ENCODE results near the gene RANBP3.

GRCh38 chr19:5926641-5927440 is 51.1 kb downstream of the RANBP3 start:
- TF ChIP-seq CTCF (IDR thresholded peaks at IDR 0.05), result no peak
- TF ChIP-seq TAF1 (IDR thresholded peaks at IDR 0.05; ENCODE audit: borderline replicate concordance, low read depth, low read length), result no peak
- no peak for TF ChIP-seq FOXJ3 (CRISPR knock-in tag; IDR thresholded peaks at IDR 0.05)
- no peak for TF ChIP-seq MAX (IDR thresholded peaks at IDR 0.05; ENCODE audit: low read depth)
- no peak for TF ChIP-seq TCF12 (IDR thresholded peaks at IDR 0.05)
- no peak for TF ChIP-seq SIN3A (IDR thresholded peaks at IDR 0.05; ENCODE audit: borderline replicate concordance, low read depth, low read length)
- TF ChIP-seq IRF3 (IDR thresholded peaks at IDR 0.05; ENCODE audit: low read depth, low read length), result no peak
- TF ChIP-seq CHD2 (IDR thresholded peaks at IDR 0.05; ENCODE audit: low read length, partially characterized antibody), result peak; percentile 21
- no peak for TF ChIP-seq POLR2AphosphoS5 (IDR thresholded peaks at IDR 0.05; ENCODE audit: low read depth, low read length)
